ENCODE results near the gene PHRF1. TPM values are rescaled to one million over a fixed set of nuclear protein-coding genes. Genes with fewer than 3 reads are reported as not detected.

PHRF1 gene
- total RNA-seq (43.8 TPM), polyA plus RNA-seq (1 to 10 TPM; 3.8 to 6.0 (median 5.0) TPM)

DNA sequence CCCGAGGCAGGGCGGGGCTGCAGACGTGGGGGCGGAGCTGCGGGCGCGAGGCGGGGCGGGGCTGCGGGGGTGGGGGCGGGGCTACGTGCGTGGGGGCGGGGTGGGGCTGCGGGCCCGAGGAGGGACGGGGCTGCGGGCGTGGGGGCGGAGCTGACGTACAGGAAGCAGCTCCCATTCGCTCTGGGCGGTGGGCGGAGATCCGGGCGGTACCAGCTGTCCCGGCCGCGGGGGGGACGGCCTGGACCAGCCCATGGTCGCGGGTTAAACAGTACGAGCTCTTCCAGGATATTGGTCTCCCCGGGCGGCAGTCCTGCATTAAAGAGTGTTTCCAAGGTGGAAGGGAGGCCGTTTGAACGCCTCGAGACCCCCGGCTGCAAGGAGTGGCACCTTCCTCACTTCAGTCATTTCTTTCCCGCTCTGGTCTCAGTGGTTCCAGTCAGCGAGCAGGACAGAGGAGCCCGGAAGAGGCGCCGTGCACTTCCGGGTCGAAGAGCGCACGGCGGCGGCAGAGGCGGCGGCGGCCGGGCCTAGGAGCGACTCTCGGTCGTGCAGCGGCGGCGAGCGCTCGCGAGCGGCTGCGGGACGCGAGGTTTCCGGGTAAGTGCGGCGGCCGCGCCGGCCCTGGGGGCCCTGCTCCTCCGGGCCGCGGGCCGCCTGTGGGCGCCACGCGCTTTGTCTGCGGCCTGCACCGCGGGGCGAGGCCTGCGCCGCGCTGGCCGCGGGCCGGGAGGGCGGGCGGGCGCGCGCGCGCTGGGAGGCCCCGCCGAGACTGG is at the start of gene PHRF1:
TSS of gene PHRF1 (plus strand) at position 475 of the 773 bp plus-strand sequence. CDS start 5,043 bp downstream, outside the sequence.
- ATAC-seq (ENCODE audit: low read depth in 2 of 2) (peak; percentile 85 to 87), DNase-seq (peak; percentile 90 to 98 (median 95))
- Mint-ChIP-seq H3K9me3 (peaks cover 0 to 1% (median 0%) of the 10 kb centered on the region in 7 donors), H3K27me3 (peaks cover 5% of the 10 kb centered on the region), H3K4me1 (peaks cover 4 to 54% (median 20%) of the 10 kb centered on the region in 4 donors), H3K36me3 (no peaks in the 10 kb centered on the region), H3K27ac (peak within 1 kb of the TSS; percentile 95 to 98 (median 98)), H3K4me3 (peak within 1 kb of the TSS; percentile 95 to 99 (median 97))
- Histone ChIP-seq H3K27ac (ENCODE audit: insufficient read depth, low read length, poor library complexity, severe bottlenecking) (peak within 1 kb of the TSS; percentile 86), H3K4me3 (ENCODE audit: low read depth, low read length) (peak within 1 kb of the TSS; percentile 83), H3K4me1 (ENCODE audit: control insufficient read depth, insufficient read depth, low read length, poor library complexity, severe bottlenecking) (peaks cover 48% of the 10 kb centered on the region), H3K36me3 (ENCODE audit: control insufficient read depth, insufficient read depth, low read length) (peaks cover under 1% of the 10 kb centered on the region), H3K9me3 (ENCODE audit: control insufficient read depth in 2 of 2, low read length in 2 of 2) (no peaks in the 10 kb centered on the region), H3K27me3 (ENCODE audit: control insufficient read depth, insufficient read depth, low read length) (no peaks in the 10 kb centered on the region)

DNA sequence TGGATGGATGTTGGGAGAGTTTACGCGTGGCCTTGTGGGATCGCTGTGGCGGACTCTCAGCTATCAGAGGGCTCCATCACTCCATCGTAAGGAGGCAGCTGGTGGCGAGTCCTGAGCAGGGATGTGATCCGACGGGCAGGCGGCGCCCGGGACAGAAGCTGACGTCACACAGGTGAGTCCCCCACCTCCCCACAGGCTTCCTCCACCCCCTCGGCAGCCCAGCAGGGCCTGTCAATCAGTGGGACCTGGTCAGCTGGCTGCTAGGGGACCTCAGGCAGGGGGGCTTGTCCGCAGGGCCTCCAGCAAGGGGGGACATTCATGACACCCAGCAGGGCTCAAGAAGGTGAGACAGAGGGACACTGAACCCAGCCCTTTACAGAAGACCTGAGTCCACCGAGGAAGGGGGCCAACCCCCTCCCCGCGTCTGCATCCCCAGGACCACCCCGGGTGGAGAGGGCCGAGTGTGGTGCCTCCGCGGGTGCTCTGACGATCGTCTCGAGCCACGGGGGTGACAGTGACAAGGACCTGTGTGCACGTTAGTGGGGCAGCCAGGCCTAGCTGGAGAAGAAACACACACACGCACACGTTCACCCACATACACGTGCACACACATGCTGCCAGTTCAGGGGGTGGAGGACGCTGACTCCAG is 48.0 kb upstream of the PHRF1 start:
- DNase-seq, result no peak
- peaks cover 3% of the 10 kb centered on the region for H3K36me3 Mint-ChIP-seq
- Histone ChIP-seq H3K27me3 (ENCODE audit: control insufficient read depth, insufficient read depth, low read length) (no peaks in the 10 kb centered on the region), H3K27ac (ENCODE audit: insufficient read depth, low read length, poor library complexity, severe bottlenecking) (no peak overlapping the region), H3K36me3 (ENCODE audit: control insufficient read depth, insufficient read depth, low read length) (peaks cover 8% of the 10 kb centered on the region), H3K4me1 (ENCODE audit: control insufficient read depth, insufficient read depth, low read length, poor library complexity, severe bottlenecking) (no peaks in the 10 kb centered on the region), H3K9me3 (ENCODE audit: control insufficient read depth in 2 of 2, low read length in 2 of 2) (no peaks in the 10 kb centered on the region), H3K4me3 (ENCODE audit: low read depth, low read length) (no peak overlapping the region)
- H3K4me1 Mint-ChIP-seq, result peaks cover 0 to 2% (median 0%) of the 10 kb centered on the region in 4 donors
- no peak overlapping the region for H3K27ac Mint-ChIP-seq
- no peaks in the 10 kb centered on the region for H3K9me3 Mint-ChIP-seq
- H3K27me3 Mint-ChIP-seq, result no peaks in the 10 kb centered on the region
- H3K4me3 Mint-ChIP-seq, result no peak overlapping the region
- no peak for ATAC-seq (ENCODE audit: low read depth in 2 of 2)

GRCh38 chr11:528815-529727 is 47.2 kb upstream of the PHRF1 start:
- no peak for DNase-seq
- H3K27me3 ChIP-seq (ENCODE audit: control insufficient read depth, insufficient read depth, low read length), result no peaks in the 10 kb centered on the region
- H3K36me3 ChIP-seq (ENCODE audit: control insufficient read depth, insufficient read depth, low read length), result peaks cover 8% of the 10 kb centered on the region
- Mint-ChIP-seq H3K27me3 (no peaks in the 10 kb centered on the region), H3K36me3 (peaks cover under 1% of the 10 kb centered on the region), H3K4me1 (peaks cover 0 to 2% (median 0%) of the 10 kb centered on the region in 4 donors), H3K4me3 (no peak overlapping the region), H3K27ac (no peak overlapping the region), H3K9me3 (no peaks in the 10 kb centered on the region)
- no peak overlapping the region for H3K27ac ChIP-seq (ENCODE audit: insufficient read depth, low read length, poor library complexity, severe bottlenecking)
- H3K4me3 ChIP-seq (ENCODE audit: low read depth, low read length), result no peak overlapping the region
- peaks cover 6% of the 10 kb centered on the region for H3K4me1 ChIP-seq (ENCODE audit: control insufficient read depth, insufficient read depth, low read length, poor library complexity, severe bottlenecking)
- H3K9me3 ChIP-seq (ENCODE audit: control insufficient read depth in 2 of 2, low read length in 2 of 2), result no peaks in the 10 kb centered on the region
- no peak for ATAC-seq (ENCODE audit: low read depth in 2 of 2)

- Mint-ChIP-seq H3K27ac (no peak overlapping the region), H3K27me3 (no peaks in the 10 kb centered on the region), H3K9me3 (no peaks in the 10 kb centered on the region), H3K4me3 (peak overlapping the region in 2 of 4 donors; percentile 28 to 54), H3K4me1 (peaks cover 0 to 2% (median 0%) of the 10 kb centered on the region in 4 donors), H3K36me3 (no peaks in the 10 kb centered on the region)
- H3K36me3 ChIP-seq (ENCODE audit: control insufficient read depth, insufficient read depth, low read length), result peaks cover 8% of the 10 kb centered on the region
- DNase-seq (no peak), ATAC-seq (ENCODE audit: low read depth in 2 of 2) (no peak)
- no peaks in the 10 kb centered on the region for H3K27me3 ChIP-seq (ENCODE audit: control insufficient read depth, insufficient read depth, low read length)
- H3K4me3 ChIP-seq (ENCODE audit: low read depth, low read length), result no peak overlapping the region
- no peaks in the 10 kb centered on the region for H3K9me3 ChIP-seq (ENCODE audit: control insufficient read depth in 2 of 2, low read length in 2 of 2)
- no peak overlapping the region for H3K27ac ChIP-seq (ENCODE audit: insufficient read depth, low read length, poor library complexity, severe bottlenecking)
- H3K4me1 ChIP-seq (ENCODE audit: control insufficient read depth, insufficient read depth, low read length, poor library complexity, severe bottlenecking), result peaks cover 13% of the 10 kb centered on the region
Measured at GRCh38 chr11:529728-530411, 46.4 kb upstream of the PHRF1 start.

GRCh38 chr11:530960-531831 is 45.1 kb upstream of the PHRF1 start:
- H3K36me3 Mint-ChIP-seq, result no peaks in the 10 kb centered on the region
- H3K27ac Mint-ChIP-seq, result no peak overlapping the region
- H3K27ac ChIP-seq (ENCODE audit: insufficient read depth, low read length, poor library complexity, severe bottlenecking), result no peak overlapping the region
- peaks cover 19% of the 10 kb centered on the region for H3K4me1 ChIP-seq (ENCODE audit: control insufficient read depth, insufficient read depth, low read length, poor library complexity, severe bottlenecking)
- no peak overlapping the region for H3K4me3 ChIP-seq (ENCODE audit: low read depth, low read length)
- H3K36me3 ChIP-seq (ENCODE audit: control insufficient read depth, insufficient read depth, low read length), result peaks cover 8% of the 10 kb centered on the region
- DNase-seq, result no peak
- H3K9me3 Mint-ChIP-seq, result no peaks in the 10 kb centered on the region
- no peaks in the 10 kb centered on the region for H3K9me3 ChIP-seq (ENCODE audit: control insufficient read depth in 2 of 2, low read length in 2 of 2)
- peaks cover 0 to 4% (median under 1%) of the 10 kb centered on the region in 4 donors for H3K4me1 Mint-ChIP-seq
- no peaks in the 10 kb centered on the region for H3K27me3 Mint-ChIP-seq
- ATAC-seq (ENCODE audit: low read depth in 2 of 2), result no peak
- peak overlapping the region in 3 of 4 donors; percentile 11 to 83 (median 28) for H3K4me3 Mint-ChIP-seq
- no peaks in the 10 kb centered on the region for H3K27me3 ChIP-seq (ENCODE audit: control insufficient read depth, insufficient read depth, low read length)

- Histone ChIP-seq H3K27ac (ENCODE audit: insufficient read depth, low read length, poor library complexity, severe bottlenecking) (no peak overlapping the region), H3K4me1 (ENCODE audit: control insufficient read depth, insufficient read depth, low read length, poor library complexity, severe bottlenecking) (peaks cover 28% of the 10 kb centered on the region), H3K36me3 (ENCODE audit: control insufficient read depth, insufficient read depth, low read length) (peaks cover 8% of the 10 kb centered on the region), H3K27me3 (ENCODE audit: control insufficient read depth, insufficient read depth, low read length) (no peaks in the 10 kb centered on the region), H3K9me3 (ENCODE audit: control insufficient read depth in 2 of 2, low read length in 2 of 2) (no peaks in the 10 kb centered on the region), H3K4me3 (ENCODE audit: low read depth, low read length) (no peak overlapping the region)
- peaks cover 0 to 7% (median 2%) of the 10 kb centered on the region in 4 donors for H3K4me1 Mint-ChIP-seq
- peak overlapping the region in 1 of 3 donors; percentile 20 for H3K27ac Mint-ChIP-seq
- H3K27me3 Mint-ChIP-seq, result no peaks in the 10 kb centered on the region
- ATAC-seq (ENCODE audit: low read depth in 2 of 2) (no peak), DNase-seq (no peak)
- no peaks in the 10 kb centered on the region for H3K36me3 Mint-ChIP-seq
- no peaks in the 10 kb centered on the region for H3K9me3 Mint-ChIP-seq
- peak overlapping the region; percentile 11 to 83 (median 38) for H3K4me3 Mint-ChIP-seq
Measured at GRCh38 chr11:531919-532526, 44.2 kb upstream of the PHRF1 start.

All from CD4-positive, CD25-positive, alpha-beta regulatory T cell (primary cell).